C4-2B (cell line): ENCODE data around the gene PUSL1.

Source experiments
- H3K27ac ChIP-seq: fragments of 450-650 bp; 2 replicates; pipeline ENCODE4 v1.5.1; 2017
- ZFX ChIP-seq: fragments of 450-650 bp; IDR thresholded peaks from 2 replicates; pipeline ENCODE4 v1.6.1; 2017
- TF ChIP-seq, protein P1 (sequence below): fragments of 450-650 bp; conservative IDR thresholded peaks from 2 replicates; pipeline ENCODE4 v1.5.1; 2017; ENCODE audit warnings: mild to moderate bottlenecking

Gene PUSL1, protein sequence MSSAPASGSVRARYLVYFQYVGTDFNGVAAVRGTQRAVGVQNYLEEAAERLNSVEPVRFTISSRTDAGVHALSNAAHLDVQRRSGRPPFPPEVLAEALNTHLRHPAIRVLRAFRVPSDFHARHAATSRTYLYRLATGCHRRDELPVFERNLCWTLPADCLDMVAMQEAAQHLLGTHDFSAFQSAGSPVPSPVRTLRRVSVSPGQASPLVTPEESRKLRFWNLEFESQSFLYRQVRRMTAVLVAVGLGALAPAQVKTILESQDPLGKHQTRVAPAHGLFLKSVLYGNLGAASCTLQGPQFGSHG

DNA sequence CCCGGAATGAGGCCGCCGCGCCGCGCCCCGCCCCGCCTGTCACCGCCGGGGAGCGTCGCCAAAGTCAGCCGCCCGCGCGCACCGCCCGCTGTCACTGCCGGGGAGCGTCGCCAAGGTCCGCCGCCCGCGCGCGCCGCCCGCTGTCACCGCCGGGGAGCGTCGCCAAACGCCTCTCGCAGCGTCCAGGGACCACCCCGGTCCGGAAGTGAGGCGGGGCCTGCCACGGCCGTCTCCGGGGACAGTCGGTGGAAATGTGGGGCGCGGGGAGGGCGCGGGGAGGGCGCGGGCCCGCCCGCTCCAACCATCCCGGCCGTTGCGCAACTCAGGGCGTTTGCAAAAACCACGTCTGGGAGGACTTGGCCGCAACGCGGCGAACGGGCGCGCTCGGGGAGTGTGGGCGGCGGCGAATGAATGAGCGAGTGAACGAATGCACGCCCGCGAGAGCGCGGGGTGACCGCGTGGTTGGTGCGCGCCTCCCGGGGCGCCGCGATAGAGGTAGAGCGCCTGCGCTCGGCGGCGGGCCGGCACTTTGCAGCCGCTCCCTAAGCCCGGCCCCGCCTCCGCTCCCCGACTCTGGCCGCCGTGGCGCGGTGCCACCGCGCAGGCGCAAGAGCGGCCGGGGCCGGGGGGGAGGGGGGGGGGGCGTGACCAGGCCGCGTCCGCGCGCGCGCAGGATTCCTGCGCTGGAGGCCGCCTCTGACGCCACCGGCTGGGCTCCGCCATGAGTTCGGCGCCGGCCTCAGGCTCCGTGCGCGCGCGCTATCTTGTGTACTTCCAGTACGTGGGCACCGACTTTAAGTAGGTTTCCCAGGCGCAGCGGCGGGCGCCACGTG lies at the start of gene PUSL1, which contains the start of gene ACAP3:
TSS of gene PUSL1 (plus strand) at position 675 of the 833 bp plus-strand sequence. CDS start at position 722, 47 bp downstream.
TSS of gene ACAP3 (minus strand) at position 8 of the 833 bp plus-strand sequence. CDS start 115 bp downstream, outside the sequence.
- TF ChIP-seq ZFX = no peak
- TF ChIP-seq, protein P1, sequence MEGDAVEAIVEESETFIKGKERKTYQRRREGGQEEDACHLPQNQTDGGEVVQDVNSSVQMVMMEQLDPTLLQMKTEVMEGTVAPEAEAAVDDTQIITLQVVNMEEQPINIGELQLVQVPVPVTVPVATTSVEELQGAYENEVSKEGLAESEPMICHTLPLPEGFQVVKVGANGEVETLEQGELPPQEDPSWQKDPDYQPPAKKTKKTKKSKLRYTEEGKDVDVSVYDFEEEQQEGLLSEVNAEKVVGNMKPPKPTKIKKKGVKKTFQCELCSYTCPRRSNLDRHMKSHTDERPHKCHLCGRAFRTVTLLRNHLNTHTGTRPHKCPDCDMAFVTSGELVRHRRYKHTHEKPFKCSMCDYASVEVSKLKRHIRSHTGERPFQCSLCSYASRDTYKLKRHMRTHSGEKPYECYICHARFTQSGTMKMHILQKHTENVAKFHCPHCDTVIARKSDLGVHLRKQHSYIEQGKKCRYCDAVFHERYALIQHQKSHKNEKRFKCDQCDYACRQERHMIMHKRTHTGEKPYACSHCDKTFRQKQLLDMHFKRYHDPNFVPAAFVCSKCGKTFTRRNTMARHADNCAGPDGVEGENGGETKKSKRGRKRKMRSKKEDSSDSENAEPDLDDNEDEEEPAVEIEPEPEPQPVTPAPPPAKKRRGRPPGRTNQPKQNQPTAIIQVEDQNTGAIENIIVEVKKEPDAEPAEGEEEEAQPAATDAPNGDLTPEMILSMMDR = no peak
- peak within 1 kb of the TSS; percentile 99 for H3K27ac ChIP-seq

DNA sequence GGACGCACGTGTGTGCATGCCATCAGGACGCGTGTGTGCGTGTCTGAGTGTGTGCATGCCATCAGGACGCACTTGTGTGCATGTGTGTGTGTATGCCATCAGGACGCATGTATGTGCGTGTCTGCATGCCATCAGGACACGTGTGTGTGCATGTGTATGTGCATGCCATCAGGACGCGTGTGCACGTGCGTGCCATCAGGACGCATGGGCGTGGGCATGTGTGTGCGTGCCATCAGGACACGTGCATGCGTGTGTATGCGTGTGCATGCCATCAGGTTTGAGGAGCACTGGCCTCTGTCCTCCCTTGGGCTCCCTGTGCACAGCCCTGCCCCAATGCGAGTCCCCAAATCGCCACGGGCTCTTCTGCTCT lies 49.3 kb upstream of the PUSL1 start:
- TF ChIP-seq, protein P1 = no peak
- TF ChIP-seq ZFX = no peak
- H3K27ac ChIP-seq = no peak overlapping the region

DNA sequence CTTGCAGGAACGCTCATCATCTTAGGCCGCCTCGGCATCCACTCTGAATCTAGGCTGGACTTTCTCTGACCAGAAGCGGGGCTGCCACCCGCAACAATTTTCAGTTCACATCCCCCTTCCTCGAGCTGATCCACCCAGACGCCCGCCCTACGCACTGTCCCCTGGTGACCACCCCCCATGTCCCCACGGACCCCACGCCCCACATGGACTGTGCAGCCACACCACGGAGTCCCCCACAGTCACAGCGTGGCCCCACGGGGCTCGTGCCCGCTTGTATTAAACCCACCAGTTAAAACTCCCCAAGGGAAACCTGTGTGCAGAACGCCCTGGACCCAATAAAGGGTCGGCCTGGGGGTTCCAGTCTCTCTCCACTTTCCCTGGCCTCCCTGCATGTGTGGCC lies 48.9 kb upstream of the PUSL1 start:
- TF ChIP-seq, protein P1 = no peak
- TF ChIP-seq ZFX = no peak
- no peak overlapping the region for H3K27ac ChIP-seq

DNA sequence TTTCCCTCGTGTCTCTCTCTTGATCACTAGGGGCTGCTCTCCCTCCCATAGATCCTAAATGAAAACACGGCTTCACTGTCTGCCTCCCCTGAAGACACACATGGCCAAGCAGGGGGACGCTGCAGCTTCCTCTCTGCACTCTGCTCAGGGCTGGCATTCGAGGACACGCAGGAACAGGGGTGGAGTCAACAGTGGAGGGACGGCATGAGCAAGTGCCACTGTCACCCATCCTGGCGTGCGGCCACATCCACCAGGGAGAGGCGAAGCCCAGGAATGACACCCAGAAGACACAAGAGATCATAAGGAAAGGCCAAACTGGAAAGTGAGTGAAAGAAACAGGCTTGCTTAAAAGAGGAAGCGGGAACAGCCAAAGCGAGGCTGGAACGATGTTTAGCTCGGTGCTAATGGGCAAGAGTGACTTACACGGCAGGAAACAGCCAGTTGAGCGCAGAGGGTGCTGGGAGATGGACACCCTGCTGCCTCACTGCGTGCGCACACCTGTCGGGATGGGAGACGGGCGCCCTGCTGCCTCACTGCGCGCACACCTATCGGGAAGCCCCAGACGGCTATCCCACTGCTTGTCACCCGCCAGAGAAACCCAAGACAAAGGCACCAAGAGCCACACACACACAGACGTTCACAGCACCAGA lies 48.3 kb upstream of the PUSL1 start:
- TF ChIP-seq, protein P1 = no peak
- no peak for TF ChIP-seq ZFX
- H3K27ac ChIP-seq = no peak overlapping the region

DNA sequence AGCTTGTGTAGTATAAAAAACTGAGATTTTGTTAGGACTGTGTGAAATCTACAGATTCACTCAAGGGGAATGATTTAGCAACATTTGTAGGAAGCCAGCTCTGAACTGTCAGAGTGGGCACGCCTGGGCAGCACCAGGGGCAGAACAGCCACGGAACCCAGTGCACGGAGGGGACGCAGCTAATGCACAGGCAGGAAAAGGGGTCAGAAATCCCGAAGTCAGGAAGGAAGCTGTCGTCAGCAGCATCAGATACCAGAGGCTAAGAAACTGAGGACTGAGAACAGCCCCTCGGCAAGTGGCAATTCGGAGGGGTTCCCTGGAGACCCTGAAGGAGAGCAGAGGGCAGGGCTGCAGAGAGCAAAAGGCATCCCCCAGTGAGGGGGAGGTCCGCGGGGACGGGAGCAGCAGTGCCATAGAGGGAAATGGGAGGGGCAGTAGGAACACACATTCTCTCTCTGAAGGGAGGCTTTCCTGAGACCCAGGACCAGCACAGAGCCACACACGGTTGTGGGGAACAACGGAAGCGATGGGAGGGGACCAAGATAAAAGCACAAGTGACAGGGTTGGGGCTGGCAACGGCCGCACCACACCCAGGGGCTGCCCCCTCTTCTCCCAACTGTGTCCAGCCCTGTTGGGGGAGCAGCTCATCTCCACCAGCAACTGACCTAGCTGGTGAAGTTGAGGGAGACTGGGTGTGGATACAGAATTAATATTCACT lies 47.4 kb upstream of the PUSL1 start:
- no peak overlapping the region for H3K27ac ChIP-seq
- TF ChIP-seq, protein P1 = no peak
- no peak for TF ChIP-seq ZFX

DNA sequence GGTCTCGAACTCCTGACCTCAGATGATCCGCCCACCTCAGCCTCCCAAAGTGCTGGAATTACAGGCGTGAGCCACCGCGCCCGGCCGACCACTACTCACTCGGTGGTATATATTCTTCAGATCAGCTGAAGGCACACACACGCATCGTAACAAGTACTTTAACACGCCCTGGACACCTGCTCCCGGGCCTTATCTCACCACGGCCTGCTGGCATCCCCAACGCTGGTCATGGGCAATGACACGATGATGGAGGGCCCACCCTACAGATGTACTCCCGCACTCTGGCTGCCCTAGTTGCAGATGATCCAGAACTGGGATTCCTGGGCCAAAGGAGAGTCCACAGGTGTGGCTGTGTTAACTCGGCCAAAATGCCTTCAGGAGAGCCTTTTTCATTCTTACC lies 46.3 kb upstream of the PUSL1 start:
- TF ChIP-seq ZFX = no peak
- TF ChIP-seq, protein P1 = no peak
- no peak overlapping the region for H3K27ac ChIP-seq
